RKO (cell line): ENCODE data around the gene CEP250.
A peak's percentile ranks its signal among the peaks of the same experiment; 100 is the strongest.
"Not testable (repeated sequence)": the region's sequence is repeated elsewhere in the genome, so short reads cannot be mapped to it uniquely, and the experiment has no call there.

Experiments
- DNase-seq: peaks from one replicate; pipeline ENCODE4 v3.0.0-alpha.2; 2016; ENCODE audit warnings: low spot score

The CEP250 gene

GRCh38 chr20:35492352-35492751 lies 37.0 kb downstream of the CEP250 start:
- DNase-seq: no peak

GRCh38 chr20:35496481-35496880 lies 41.1 kb downstream of the CEP250 start:
- DNase-seq: no peak

- no peak for DNase-seq
Observed at GRCh38 chr20:35497320-35497719, 41.9 kb downstream of the CEP250 start.

GRCh38 chr20:35497780-35498189 lies 42.4 kb downstream of the CEP250 start:
- DNase-seq: no peak

GRCh38 chr20:35499271-35499670 lies 43.9 kb downstream of the CEP250 start:
- no peak for DNase-seq

GRCh38 chr20:35502352-35502751 lies 47.0 kb downstream of the CEP250 start:
- no peak for DNase-seq

GRCh38 chr20:35503281-35503680 lies 47.9 kb downstream of the CEP250 start:
- no peak for DNase-seq

GRCh38 chr20:35503841-35504561 lies 48.6 kb downstream of the CEP250 start:
- DNase-seq: no peak

- no peak for DNase-seq
Observed at GRCh38 chr20:35504751-35505150, 49.4 kb downstream of the CEP250 start.

GRCh38 chr20:35506179-35506578 lies 50.8 kb downstream of the CEP250 start:
- no peak for DNase-seq

- peak; percentile 18 for DNase-seq
Observed at GRCh38 chr20:35506872-35507638, 51.7 kb downstream of the CEP250 start.

- DNase-seq: no peak
Observed at GRCh38 chr20:35508493-35509218, 53.3 kb downstream of the CEP250 start.

GRCh38 chr20:35510951-35511735 lies 55.7 kb downstream of the CEP250 start:
- no peak for DNase-seq

- peak; percentile 52 for DNase-seq
Observed at GRCh38 chr20:35511814-35512420, 56.5 kb downstream of the CEP250 start.

GRCh38 chr20:35514371-35514932 lies 59.1 kb downstream of the CEP250 start:
- DNase-seq: no peak

GRCh38 chr20:35515341-35515740 lies 59.9 kb downstream of the CEP250 start:
- no peak for DNase-seq

- peak; percentile 69 for DNase-seq
Observed at GRCh38 chr20:35515949-35516645, 60.7 kb downstream of the CEP250 start.

GRCh38 chr20:35517125-35517524 lies 61.7 kb downstream of the CEP250 start:
- no peak for DNase-seq

- DNase-seq: not testable (repeated sequence)
Observed at GRCh38 chr20:35517767-35518166, 62.4 kb downstream of the CEP250 start.

GRCh38 chr20:35518955-35519354 lies 63.6 kb downstream of the CEP250 start:
- DNase-seq: no peak
